Measurements from ENCODE around the gene BAK1.
"Not testable (repeated sequence)": the region's sequence is repeated elsewhere in the genome, so short reads cannot be mapped to it uniquely, and the experiment has no call there.

BAK1 gene

GRCh38 chr6:33552883-33553282 is 27.2 kb downstream of the BAK1 start:
- DNase-seq, result not testable (repeated sequence)

DNA sequence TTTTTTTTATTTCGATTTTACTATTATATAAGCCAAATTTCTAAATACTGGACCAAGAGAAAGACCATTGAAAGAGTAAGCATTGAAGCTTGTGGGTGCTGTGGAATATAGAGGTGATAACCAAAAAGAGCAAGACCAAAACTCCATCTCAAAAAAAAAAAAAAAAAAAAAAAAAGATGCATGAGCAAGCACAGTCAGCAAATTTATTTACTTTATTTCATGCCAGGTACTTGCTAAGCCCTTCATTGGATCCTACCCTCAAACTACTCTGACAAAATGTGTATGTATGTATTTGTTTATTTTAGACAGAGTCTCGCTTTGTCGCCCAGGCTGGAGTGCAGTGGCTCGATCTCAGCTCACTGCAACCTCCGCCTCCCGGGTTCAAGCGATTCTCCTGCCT is 27.8 kb downstream of the BAK1 start:
- no peak for DNase-seq

DNA sequence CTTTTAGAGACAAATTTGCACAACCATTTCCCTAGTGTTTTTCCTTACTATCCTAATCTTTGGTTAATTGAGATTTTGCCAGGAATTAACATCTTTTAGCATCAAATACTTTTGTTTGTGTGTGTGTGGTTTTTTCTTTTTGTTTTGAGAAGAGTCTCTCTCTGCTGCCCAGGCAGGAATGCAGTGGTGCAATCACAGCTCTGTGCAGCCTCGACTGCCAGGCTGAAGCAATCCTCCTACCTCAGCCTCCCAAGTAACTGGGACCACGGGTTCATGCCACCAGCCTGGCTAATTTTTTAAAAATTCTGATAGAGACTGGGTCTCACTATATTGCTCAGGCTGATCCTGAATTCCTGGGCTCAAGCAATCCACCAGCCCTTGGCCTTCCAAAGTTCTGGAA is 28.5 kb downstream of the BAK1 start:
- DNase-seq, result no peak

- no peak for DNase-seq
Measured at GRCh38 chr6:33549896-33550295, 30.2 kb downstream of the BAK1 start.

- no peak for DNase-seq
Measured at GRCh38 chr6:33549196-33549595, 30.9 kb downstream of the BAK1 start.

GRCh38 chr6:33547499-33547898 is 32.6 kb downstream of the BAK1 start:
- DNase-seq, result no peak

DNA sequence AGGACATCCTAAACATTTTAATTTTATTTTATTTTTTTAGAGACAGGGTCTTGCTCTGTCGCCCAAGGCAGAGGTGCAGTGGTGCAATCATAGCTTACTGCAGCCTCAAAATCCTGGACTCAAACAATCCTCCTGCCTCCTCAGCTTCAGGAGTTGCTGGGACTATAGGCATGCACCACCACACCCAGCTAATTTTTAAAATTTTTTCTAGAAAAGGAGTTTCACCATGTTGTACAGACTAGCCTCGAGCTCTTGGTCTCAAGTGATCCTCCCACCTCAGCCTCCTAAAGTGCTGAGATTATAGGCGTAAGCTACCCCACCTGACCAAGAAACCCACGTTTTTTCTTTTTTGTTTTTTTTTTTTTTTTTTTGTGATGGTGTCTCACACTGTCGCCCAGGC is 33.3 kb downstream of the BAK1 start:
- DNase-seq, result no peak

GRCh38 chr6:33545292-33545691 is 34.8 kb downstream of the BAK1 start:
- not testable (repeated sequence) for DNase-seq

GRCh38 chr6:33543116-33543515 is 37.0 kb downstream of the BAK1 start:
- no peak for DNase-seq

DNA sequence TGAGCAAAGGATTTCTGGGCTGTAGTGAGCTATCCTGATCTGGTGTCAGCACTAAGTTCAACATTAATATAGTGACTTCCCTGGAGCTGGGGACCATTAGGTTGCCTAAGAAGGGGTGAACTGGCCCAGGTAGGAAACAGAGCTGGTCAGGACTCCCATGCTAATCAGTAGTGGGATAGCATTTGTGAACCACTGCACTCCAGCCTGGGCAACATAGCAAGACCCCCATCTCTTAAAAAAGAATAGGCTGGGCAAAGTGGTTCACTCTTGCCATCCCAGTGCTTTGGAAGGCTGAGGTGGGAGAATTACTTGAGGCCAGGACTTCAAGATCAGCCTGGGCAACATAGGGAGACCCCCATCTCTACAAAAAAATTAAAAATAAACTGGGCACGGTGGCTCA is 39.3 kb downstream of the BAK1 start:
- no peak for DNase-seq

GRCh38 chr6:33534702-33535101 is 45.4 kb downstream of the BAK1 start:
- DNase-seq, result no peak

DNA sequence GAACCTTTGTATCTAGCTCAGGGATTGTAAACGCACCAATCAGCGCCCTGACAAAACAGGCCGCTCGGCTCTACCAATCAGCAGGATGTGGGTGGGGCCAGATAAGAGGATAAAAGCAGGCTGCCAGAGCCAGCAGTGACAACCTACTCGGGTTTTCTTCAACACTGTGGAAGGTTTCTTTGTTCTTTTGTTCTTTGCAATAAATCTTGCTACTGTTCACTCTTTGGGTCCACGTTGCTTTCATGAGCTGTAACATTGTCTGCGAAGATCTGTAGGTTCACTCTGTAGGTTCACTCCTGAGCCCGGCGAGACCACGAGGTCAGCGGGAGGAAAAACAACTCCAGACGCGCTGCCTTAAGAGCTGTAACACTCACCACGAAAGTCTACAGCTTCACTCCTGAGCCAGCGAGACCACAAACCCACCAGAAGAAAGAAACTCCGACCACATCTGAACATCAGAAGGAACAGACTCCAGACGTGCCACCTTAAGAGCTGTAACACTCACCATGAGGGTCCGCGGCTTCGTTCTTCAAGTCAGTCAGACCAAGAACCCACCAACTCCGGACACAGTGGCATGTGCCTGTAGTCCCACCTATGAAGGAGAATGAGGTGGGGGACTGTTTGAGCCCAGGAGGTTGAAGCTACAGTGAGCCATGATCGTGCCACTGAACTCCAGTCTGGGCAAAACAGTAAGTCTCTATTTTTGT is 46.8 kb downstream of the BAK1 start:
- DNase-seq, result not testable (repeated sequence)

DNA sequence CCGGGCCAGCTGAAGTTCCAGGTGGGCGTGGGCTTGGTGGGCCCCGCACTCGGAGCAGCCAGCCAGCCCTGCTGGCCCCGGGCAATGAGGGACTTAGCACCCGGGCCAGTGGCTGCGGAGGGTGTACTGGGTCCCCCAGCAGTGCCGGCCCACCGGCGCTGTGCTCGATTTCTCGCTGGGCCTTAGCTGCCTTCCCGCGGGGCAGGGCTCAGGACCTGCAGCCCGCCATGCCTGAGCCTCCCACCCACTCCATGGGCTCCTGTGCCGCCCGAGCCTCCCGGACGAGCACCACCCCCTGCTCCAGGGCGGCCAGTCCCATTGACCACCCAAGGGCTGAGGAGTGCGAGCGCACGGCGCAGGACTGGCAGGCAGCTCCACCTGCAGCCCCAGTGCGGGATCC is 47.6 kb downstream of the BAK1 start:
- not testable (repeated sequence) for DNase-seq

DNA sequence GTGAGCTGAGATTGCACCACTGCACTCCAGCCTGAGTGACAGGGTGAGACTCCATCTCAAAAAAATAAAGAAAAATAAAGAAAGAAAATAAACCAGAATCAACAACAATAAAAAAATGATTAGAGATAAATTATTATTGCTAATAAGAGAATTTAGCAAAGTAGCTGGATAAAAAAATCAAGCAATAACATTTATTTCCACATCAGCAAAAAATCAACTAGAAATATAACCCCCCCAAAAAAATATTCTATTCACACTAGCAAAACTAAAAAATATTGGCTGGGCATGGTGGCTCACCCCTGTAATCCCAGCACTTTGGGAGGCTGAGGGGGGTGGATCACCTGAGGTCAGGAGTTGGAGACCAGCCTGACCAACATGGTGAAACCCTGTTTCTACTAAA is 49.5 kb downstream of the BAK1 start:
- DNase-seq, result not testable (repeated sequence)
